Naive B cell (primary cell): ENCODE data around the gene CNPY1. TPM values are rescaled to one million over a fixed set of nuclear protein-coding genes. Genes with fewer than 3 reads are reported as not detected.

ENCODE experiments used
- ATAC-seq, 2 donors: fragments of 150-1000 bp; cut with Tn5 transposase; 2 replicates each; pipeline ENCODE4 v1.10.0; 2021; ENCODE audit warnings: low read depth in 2 of 2, mild to moderate bottlenecking in 2 of 2, moderate library complexity in 2 of 2
- DNase-seq: peaks from one replicate; pipeline ENCODE4 v3.0.0; 2022
- H3K27ac Mint-ChIP-seq, 6 donors: one replicate each; pipeline ENCODE4 v1.8.0; 2020 to 2022; ENCODE audit warnings: mild to moderate bottlenecking in 6 of 6, mixed read lengths in 6 of 6, moderate library complexity in 5 of 6, inconsistent platforms in 2 of 6
- H3K27me3 Mint-ChIP-seq, 3 donors: one replicate each; pipeline ENCODE4 v1.8.0; 2021 to 2022; ENCODE audit warnings: mixed read lengths in 3 of 3, mild to moderate bottlenecking in 1 of 3
- H3K36me3 Mint-ChIP-seq, 2 donors: one replicate each; pipeline ENCODE4 v1.8.0; 2020 to 2022; ENCODE audit warnings: mixed read lengths in 2 of 2, inconsistent platforms in 1 of 2, mild to moderate bottlenecking in 1 of 2
- H3K4me1 Mint-ChIP-seq, 3 donors: one replicate each; pipeline ENCODE4 v1.8.0; 2020 to 2022; ENCODE audit warnings: mixed read lengths in 3 of 3, inconsistent platforms in 1 of 3, mild to moderate bottlenecking in 1 of 3, moderate library complexity in 1 of 3
- H3K4me3 Mint-ChIP-seq, 8 donors: one replicate each; pipeline ENCODE4 v1.8.0; 2020 to 2022; ENCODE audit warnings: mild to moderate bottlenecking in 8 of 8, mixed read lengths in 8 of 8, moderate library complexity in 8 of 8, inconsistent platforms in 2 of 8
- H3K9me3 Mint-ChIP-seq, 7 donors: one replicate each; pipeline ENCODE4 v1.8.0; 2020 to 2022; ENCODE audit warnings: mixed read lengths in 7 of 7, mild to moderate bottlenecking in 5 of 7, inconsistent platforms in 2 of 7, moderate library complexity in 1 of 7
- polyA plus RNA-seq, 6 donors: library from polyadenylated mRNA; unstranded; fragments of 300-500 nt; fragmentation: Illumina TruSeq; gene quantifications; one replicate each; pipeline ENCODE4 v1.2.3, GENCODE V29; 2021; ENCODE audit warnings: low read depth in 6 of 6

CNPY1 gene
- polyA plus RNA-seq, 6 donors from 2014 or later: not detected

- H3K4me1 Mint-ChIP-seq: no peaks in the 10 kb centered on the region
- DNase-seq (no peak), ATAC-seq (no peak)
- H3K9me3 Mint-ChIP-seq: peaks cover 0 to 1% (median 0%) of the 10 kb centered on the region in 7 donors
- no peak overlapping the region for H3K4me3 Mint-ChIP-seq
- H3K27me3 Mint-ChIP-seq: peaks cover 67 to 82% (median 73%) of the 10 kb centered on the region in 3 donors
- H3K36me3 Mint-ChIP-seq: no peaks in the 10 kb centered on the region
- no peak overlapping the region for H3K27ac Mint-ChIP-seq
Observed at GRCh38 chr7:155516466-155516865, 29.9 kb downstream of the CNPY1 start.

- DNase-seq: no peak
- Mint-ChIP-seq H3K9me3 (peaks cover 0 to 11% (median 2%) of the 10 kb centered on the region in 7 donors), H3K4me1 (peaks cover 0 to under 1% (median 0%) of the 10 kb centered on the region in 3 donors), H3K27ac (peak overlapping the region in 1 of 6 donors; percentile 35), H3K4me3 (peak overlapping the region in 1 of 8 donors; percentile 32), H3K36me3 (no peaks in the 10 kb centered on the region), H3K27me3 (peaks cover 76 to 85% (median 83%) of the 10 kb centered on the region in 3 donors)
- no peak for ATAC-seq
Observed at GRCh38 chr7:155515318-155515717, 31.0 kb downstream of the CNPY1 start.

GRCh38 chr7:155514296-155514695 lies 32.1 kb downstream of the CNPY1 start:
- H3K27me3 Mint-ChIP-seq: peaks cover 76 to 92% (median 87%) of the 10 kb centered on the region in 3 donors
- peaks cover 5 to 7% (median 7%) of the 10 kb centered on the region in 3 donors for H3K4me1 Mint-ChIP-seq
- DNase-seq (no peak), ATAC-seq (no peak)
- H3K9me3 Mint-ChIP-seq: peaks cover 0 to 14% (median 6%) of the 10 kb centered on the region in 7 donors
- H3K36me3 Mint-ChIP-seq: peaks cover 0 to 4% of the 10 kb centered on the region in 2 donors
- H3K4me3 Mint-ChIP-seq: no peak overlapping the region
- H3K27ac Mint-ChIP-seq: no peak overlapping the region

DNA sequence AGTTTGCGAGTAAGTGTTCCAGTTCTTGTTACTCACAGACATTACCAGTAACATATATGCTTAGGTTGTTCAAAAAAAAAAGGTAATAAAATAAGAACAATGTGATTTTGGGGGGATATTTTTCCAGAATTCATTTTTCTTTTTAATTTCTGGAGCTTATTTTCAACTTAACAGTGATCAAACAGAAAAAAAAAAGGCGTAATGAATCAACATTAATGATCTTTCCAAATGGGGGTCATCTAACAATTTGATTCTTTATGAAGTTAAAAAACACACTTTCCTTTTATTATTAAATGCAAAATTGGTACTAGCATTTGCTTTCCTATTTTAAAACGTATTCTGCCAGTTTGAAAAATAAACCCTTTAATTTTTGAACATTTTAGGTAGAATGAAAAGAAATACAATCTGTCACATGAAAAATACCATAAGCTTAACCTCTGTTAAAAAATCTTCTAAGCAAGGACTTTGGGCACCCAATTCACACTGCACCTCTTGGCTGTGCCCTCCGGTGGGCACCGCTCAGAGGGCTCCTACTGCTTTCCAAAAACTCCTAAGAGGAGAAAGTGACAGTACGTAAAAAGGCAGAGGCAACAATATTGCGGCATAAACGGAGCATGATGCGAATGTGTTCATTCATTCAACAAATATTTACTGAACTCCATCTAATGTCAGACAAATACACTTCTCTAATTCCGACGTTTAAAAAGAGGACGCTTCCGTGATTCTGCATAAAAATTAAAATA lies 32.6 kb downstream of the CNPY1 start:
- no peak overlapping the region for H3K27ac Mint-ChIP-seq
- peaks cover 4 to 8% of the 10 kb centered on the region in 2 donors for H3K36me3 Mint-ChIP-seq
- peaks cover 11 to 12% (median 11%) of the 10 kb centered on the region in 3 donors for H3K4me1 Mint-ChIP-seq
- H3K9me3 Mint-ChIP-seq: peaks cover 0 to 20% (median 9%) of the 10 kb centered on the region in 7 donors
- ATAC-seq (no peak), DNase-seq (no peak)
- H3K27me3 Mint-ChIP-seq: peaks cover 80 to 93% (median 90%) of the 10 kb centered on the region in 3 donors
- no peak overlapping the region for H3K4me3 Mint-ChIP-seq

DNA sequence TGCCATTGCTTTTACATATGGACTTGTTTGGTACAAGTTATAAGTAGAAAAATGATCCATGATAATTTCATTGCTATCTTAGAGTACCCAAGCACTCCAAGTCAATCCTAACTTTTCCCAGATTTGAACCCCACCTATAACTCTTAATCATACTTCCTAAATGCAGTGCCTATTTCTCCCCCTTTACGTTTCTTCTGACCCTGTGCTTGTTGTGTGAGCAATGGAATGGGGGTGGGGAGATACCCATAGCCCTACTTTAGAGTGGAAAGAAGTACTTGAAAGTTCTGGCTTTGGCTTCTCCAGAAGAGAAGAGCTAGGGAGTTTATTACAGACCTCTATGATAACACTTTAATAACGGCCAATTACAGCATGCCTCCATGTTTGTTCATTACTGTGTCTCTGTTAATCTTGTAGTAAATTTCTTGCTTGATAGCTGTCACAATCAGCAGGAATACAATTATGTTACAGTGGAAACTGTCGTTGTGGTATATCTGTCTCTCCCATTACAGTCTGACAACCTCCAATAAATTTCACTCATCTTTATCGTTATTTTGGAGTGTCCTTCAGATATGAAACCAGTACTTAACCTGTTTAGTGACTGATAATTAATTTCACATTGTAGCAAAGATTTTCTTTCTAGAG lies 34.0 kb downstream of the CNPY1 start:
- Mint-ChIP-seq H3K9me3 (peaks cover 0 to 28% (median 9%) of the 10 kb centered on the region in 7 donors), H3K36me3 (peaks cover 8 to 9% of the 10 kb centered on the region in 2 donors), H3K4me1 (peaks cover 11 to 14% (median 12%) of the 10 kb centered on the region in 3 donors), H3K27me3 (peaks cover 79 to 87% (median 86%) of the 10 kb centered on the region in 3 donors), H3K27ac (no peak overlapping the region), H3K4me3 (peak overlapping the region in 1 of 8 donors; percentile 43)
- ATAC-seq (no peak), DNase-seq (no peak)

GRCh38 chr7:155511702-155511996 lies 34.7 kb downstream of the CNPY1 start:
- ATAC-seq (no peak), DNase-seq (no peak)
- peaks cover 8 to 14% of the 10 kb centered on the region in 2 donors for H3K36me3 Mint-ChIP-seq
- H3K27me3 Mint-ChIP-seq: peaks cover 80 to 87% (median 86%) of the 10 kb centered on the region in 3 donors
- no peak overlapping the region for H3K4me3 Mint-ChIP-seq
- H3K9me3 Mint-ChIP-seq: peaks cover 0 to 34% (median 9%) of the 10 kb centered on the region in 7 donors
- no peak overlapping the region for H3K27ac Mint-ChIP-seq
- H3K4me1 Mint-ChIP-seq: peaks cover 16 to 18% (median 17%) of the 10 kb centered on the region in 3 donors

GRCh38 chr7:155510975-155511701 lies 35.2 kb downstream of the CNPY1 start:
- Mint-ChIP-seq H3K9me3 (peaks cover 0 to 34% (median 9%) of the 10 kb centered on the region in 7 donors), H3K27me3 (peaks cover 82 to 87% (median 84%) of the 10 kb centered on the region in 3 donors), H3K4me3 (peak overlapping the region in 3 of 8 donors; percentile 33 to 45 (median 42)), H3K27ac (peak overlapping the region in 3 of 6 donors; percentile 30 to 93 (median 68)), H3K4me1 (peaks cover 17 to 18% (median 18%) of the 10 kb centered on the region in 3 donors), H3K36me3 (peaks cover 8 to 14% of the 10 kb centered on the region in 2 donors)
- ATAC-seq: no peak
- DNase-seq: no peak

- Mint-ChIP-seq H3K27me3 (peaks cover 75 to 87% (median 82%) of the 10 kb centered on the region in 3 donors), H3K27ac (peak overlapping the region in 4 of 6 donors; percentile 71 to 91 (median 88)), H3K4me1 (peaks cover 17 to 18% (median 18%) of the 10 kb centered on the region in 3 donors), H3K9me3 (peaks cover 0 to 34% (median 9%) of the 10 kb centered on the region in 7 donors), H3K36me3 (peaks cover 8 to 14% of the 10 kb centered on the region in 2 donors), H3K4me3 (peak overlapping the region; percentile 63 to 84 (median 76))
- no peak for DNase-seq
- peak in 1 of 2 donors; percentile 20 for ATAC-seq
Observed at GRCh38 chr7:155509725-155510551, 36.4 kb downstream of the CNPY1 start.

DNA sequence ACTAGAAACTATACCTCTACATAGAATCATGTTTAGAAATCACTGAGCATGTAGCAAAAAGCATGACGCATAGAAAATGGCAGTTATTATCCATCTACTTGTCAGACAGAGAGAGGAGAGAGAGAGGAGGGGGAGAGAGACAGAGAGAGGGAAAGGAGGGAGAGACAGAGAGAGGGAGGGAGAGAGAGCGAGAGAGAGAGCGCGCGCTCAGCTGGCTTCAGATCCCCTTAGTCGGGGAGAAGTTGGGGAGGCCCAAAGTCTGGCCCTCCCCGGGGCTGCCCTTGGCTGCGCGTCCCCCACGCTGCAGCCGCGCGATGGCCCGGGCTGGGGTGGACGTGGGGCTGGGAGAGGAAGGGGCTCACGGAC lies 37.0 kb downstream of the CNPY1 start:
- H3K36me3 Mint-ChIP-seq: peaks cover 8 to 14% of the 10 kb centered on the region in 2 donors
- H3K9me3 Mint-ChIP-seq: peaks cover 0 to 34% (median 9%) of the 10 kb centered on the region in 7 donors
- DNase-seq (no peak), ATAC-seq (no peak)
- peak overlapping the region in 7 of 8 donors; percentile 31 to 88 (median 62) for H3K4me3 Mint-ChIP-seq
- H3K27ac Mint-ChIP-seq: peak overlapping the region in 3 of 6 donors; percentile 0 to 74 (median 71)
- peaks cover 76 to 87% (median 83%) of the 10 kb centered on the region in 3 donors for H3K27me3 Mint-ChIP-seq
- H3K4me1 Mint-ChIP-seq: peaks cover 17 to 18% (median 18%) of the 10 kb centered on the region in 3 donors

- Mint-ChIP-seq H3K9me3 (peaks cover 0 to 34% (median 9%) of the 10 kb centered on the region in 7 donors), H3K27ac (peak overlapping the region in 5 of 6 donors; percentile 0 to 85 (median 71)), H3K27me3 (peaks cover 78 to 87% (median 83%) of the 10 kb centered on the region in 3 donors), H3K36me3 (peaks cover 8 to 14% of the 10 kb centered on the region in 2 donors), H3K4me1 (peaks cover 17 to 18% (median 18%) of the 10 kb centered on the region in 3 donors), H3K4me3 (peak overlapping the region in 7 of 8 donors; percentile 31 to 88 (median 62))
- DNase-seq (no peak), ATAC-seq (no peak)
Observed at GRCh38 chr7:155508376-155509358, 37.7 kb downstream of the CNPY1 start.

GRCh38 chr7:155507576-155507975 lies 38.8 kb downstream of the CNPY1 start:
- Mint-ChIP-seq H3K36me3 (peaks cover 8 to 14% of the 10 kb centered on the region in 2 donors), H3K27ac (no peak overlapping the region), H3K4me3 (peak overlapping the region in 1 of 8 donors; percentile 65), H3K27me3 (peaks cover 84 to 88% (median 86%) of the 10 kb centered on the region in 3 donors), H3K9me3 (peaks cover 0 to 34% (median 9%) of the 10 kb centered on the region in 7 donors), H3K4me1 (peaks cover 17 to 18% (median 18%) of the 10 kb centered on the region in 3 donors)
- DNase-seq (no peak), ATAC-seq (no peak)
